ENCODE results near the gene PNMA8A. TPM values are rescaled to one million over a fixed set of nuclear protein-coding genes. Genes with fewer than 3 reads are reported as not detected.

PNMA8A gene
- total RNA-seq, 4 donors from 2014 or later = 0.38 TPM; not detected in 3

DNA sequence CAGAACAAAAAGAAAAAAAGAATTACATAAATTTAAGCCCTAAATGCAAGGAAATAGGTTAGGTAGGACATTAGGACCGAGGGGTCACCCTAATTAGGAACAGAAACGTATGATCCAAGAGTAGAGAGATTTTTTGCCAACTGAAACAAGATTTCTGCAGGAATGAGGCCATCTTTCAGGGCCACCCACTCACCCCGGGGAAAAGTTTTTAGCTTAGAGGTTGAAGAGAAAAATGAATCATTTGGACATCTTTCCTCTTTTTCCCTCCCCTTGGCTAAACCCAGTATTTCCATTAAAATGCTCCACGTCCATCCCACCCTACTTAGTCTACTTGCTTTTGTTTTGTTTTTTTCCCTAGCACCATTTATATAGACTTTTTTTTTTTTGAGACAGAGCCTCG, 10.6 kb upstream of the PNMA8A start:
- intact Hi-C loops (cut with DNase I) = no loop called here
- Histone ChIP-seq H3K4me3 (no peak overlapping the region), H3K36me3 (no peaks in the 10 kb centered on the region), H3K4me1 (no peaks in the 10 kb centered on the region), H3K9me3 (no peaks in the 10 kb centered on the region), H3K27ac (peak overlapping the region in 2 of 4 donors; percentile 50 to 72), H3K27me3 (peaks cover 0 to 89% (median 1%) of the 10 kb centered on the region in 4 donors)
- TF ChIP-seq POLR2A (IDR thresholded peaks at IDR 0.05) = no peak
- TF ChIP-seq, protein P1, sequence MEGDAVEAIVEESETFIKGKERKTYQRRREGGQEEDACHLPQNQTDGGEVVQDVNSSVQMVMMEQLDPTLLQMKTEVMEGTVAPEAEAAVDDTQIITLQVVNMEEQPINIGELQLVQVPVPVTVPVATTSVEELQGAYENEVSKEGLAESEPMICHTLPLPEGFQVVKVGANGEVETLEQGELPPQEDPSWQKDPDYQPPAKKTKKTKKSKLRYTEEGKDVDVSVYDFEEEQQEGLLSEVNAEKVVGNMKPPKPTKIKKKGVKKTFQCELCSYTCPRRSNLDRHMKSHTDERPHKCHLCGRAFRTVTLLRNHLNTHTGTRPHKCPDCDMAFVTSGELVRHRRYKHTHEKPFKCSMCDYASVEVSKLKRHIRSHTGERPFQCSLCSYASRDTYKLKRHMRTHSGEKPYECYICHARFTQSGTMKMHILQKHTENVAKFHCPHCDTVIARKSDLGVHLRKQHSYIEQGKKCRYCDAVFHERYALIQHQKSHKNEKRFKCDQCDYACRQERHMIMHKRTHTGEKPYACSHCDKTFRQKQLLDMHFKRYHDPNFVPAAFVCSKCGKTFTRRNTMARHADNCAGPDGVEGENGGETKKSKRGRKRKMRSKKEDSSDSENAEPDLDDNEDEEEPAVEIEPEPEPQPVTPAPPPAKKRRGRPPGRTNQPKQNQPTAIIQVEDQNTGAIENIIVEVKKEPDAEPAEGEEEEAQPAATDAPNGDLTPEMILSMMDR (IDR thresholded peaks at IDR 0.05) = no peak
- WGBS, 2 donors = 42 to 43% methylated on average over 5 of the region's 5 CpGs
- no peak for DNase-seq

DNA sequence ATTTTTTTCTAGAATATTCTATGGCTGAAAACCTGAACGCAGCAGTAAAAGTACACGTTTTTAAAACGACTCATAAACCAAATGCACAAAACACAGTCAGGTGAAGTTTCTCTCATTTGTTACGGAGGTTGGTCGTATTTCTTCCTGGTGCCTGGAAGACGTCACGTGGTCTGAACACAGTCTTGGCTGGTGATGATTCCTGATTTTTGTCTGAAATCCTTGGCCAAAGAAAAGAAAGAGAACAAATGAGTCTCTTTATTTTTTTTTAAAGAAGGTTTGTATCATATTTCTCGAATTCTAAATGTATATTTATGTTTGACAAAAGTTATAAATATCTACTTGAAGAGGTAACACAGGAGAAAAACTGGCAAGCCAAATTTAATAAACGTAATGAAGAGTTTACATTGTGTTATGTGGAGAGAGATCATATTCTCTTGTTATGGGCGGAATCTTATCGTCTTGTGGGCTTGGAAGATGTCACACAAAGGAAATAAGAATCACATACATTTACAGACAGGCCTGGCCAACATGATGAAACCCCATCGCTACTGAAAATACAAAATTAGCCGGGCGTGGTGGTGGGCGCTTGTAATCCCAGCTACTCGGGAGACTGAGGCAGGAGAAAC, 10.0 kb upstream of the PNMA8A start:
- Histone ChIP-seq H3K27me3 (peaks cover 0 to 89% (median 0%) of the 10 kb centered on the region in 4 donors), H3K4me3 (no peak overlapping the region), H3K27ac (peak overlapping the region in 3 of 4 donors; percentile 50 to 72 (median 51)), H3K36me3 (no peaks in the 10 kb centered on the region), H3K9me3 (no peaks in the 10 kb centered on the region), H3K4me1 (no peaks in the 10 kb centered on the region)
- intact Hi-C loops (cut with DNase I) = no loop called here
- DNase-seq = no peak
- TF ChIP-seq POLR2A (IDR thresholded peaks at IDR 0.05) = no peak
- TF ChIP-seq, protein P1 (IDR thresholded peaks at IDR 0.05) = no peak
- 54 to 58% methylated on average over 16 of the region's 16 CpGs for WGBS, 2 donors

DNA sequence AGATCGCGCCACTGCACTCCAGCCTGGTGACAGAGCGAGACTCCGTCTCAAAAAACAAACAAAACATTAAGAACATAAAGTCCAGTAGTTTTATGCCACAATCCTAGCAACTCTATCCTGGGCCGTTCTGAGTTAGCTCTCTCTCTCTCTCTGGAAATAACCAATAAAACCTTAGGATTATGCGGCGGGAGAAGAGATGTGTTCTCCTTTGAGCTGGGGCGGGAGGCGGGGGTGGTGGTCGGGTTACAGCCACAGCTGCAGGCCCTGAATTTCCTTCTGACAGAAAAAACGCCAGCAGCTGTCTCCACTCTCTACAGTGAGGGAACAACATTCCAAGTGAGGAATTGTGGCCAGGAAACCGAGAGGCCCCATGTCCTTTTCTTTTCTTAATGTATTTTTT, 9.1 kb upstream of the PNMA8A start:
- Histone ChIP-seq H3K36me3 (no peaks in the 10 kb centered on the region), H3K9me3 (no peaks in the 10 kb centered on the region), H3K27ac (peak overlapping the region in 3 of 4 donors; percentile 38 to 72 (median 50)), H3K4me3 (no peak overlapping the region), H3K27me3 (peaks cover 0 to 89% (median 0%) of the 10 kb centered on the region in 4 donors), H3K4me1 (no peaks in the 10 kb centered on the region)
- TF ChIP-seq, protein P1 (IDR thresholded peaks at IDR 0.05) = no peak
- intact Hi-C loops (cut with DNase I) = no loop called here
- DNase-seq = no peak
- WGBS, 2 donors = 56 to 58% methylated on average over 11 to 12 of the region's 12 CpGs

- intact Hi-C loops (cut with DNase I) = no loop called here
- Histone ChIP-seq H3K27ac (no peak overlapping the region), H3K4me3 (no peak overlapping the region), H3K9me3 (no peaks in the 10 kb centered on the region), H3K4me1 (no peaks in the 10 kb centered on the region), H3K27me3 (peaks cover 0 to 90% (median 0%) of the 10 kb centered on the region in 4 donors), H3K36me3 (no peaks in the 10 kb centered on the region)
- DNase-seq = no peak
- 56 to 58% methylated on average over 3 to 4 of the region's 4 CpGs for WGBS, 2 donors
- TF ChIP-seq POLR2A (IDR thresholded peaks at IDR 0.05) = no peak
- TF ChIP-seq, protein P1 (IDR thresholded peaks at IDR 0.05) = no peak
Observed at GRCh38 chr19:46478356-46478986, 7.1 kb upstream of the PNMA8A start.

DNA sequence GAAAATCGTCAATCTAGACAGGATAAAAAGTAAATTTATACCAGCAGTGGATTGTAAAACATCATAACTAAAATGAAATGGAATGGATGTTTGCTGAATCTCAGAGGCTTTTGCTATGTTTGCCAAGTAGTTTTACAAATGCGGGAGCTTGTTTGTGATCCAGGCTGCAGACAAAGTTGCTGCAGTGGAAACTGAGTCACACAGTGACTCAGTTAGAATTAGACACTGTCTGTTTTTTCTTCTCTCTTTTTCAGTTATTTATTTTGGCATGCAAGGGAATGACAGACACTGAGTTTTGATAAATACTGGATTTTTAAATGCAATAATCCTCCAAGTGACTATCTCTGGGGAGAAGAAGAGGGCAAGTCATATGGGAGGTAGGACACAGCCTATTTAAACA, 4.6 kb upstream of the PNMA8A start:
- H3K9me3 ChIP-seq = no peaks in the 10 kb centered on the region
- H3K27me3 ChIP-seq = peaks cover 0 to 92% (median 4%) of the 10 kb centered on the region in 4 donors
- peaks cover 4 to 11% (median 6%) of the 10 kb centered on the region in 3 donors for H3K4me1 ChIP-seq
- H3K4me3 ChIP-seq = no peak overlapping the region
- TF ChIP-seq, protein P1 (IDR thresholded peaks at IDR 0.05) = no peak
- no peak for TF ChIP-seq POLR2A (IDR thresholded peaks at IDR 0.05)
- no peak for DNase-seq
- 42 to 54% methylated on average over 2 of the region's 2 CpGs for WGBS, 2 donors
- no peaks in the 10 kb centered on the region for H3K36me3 ChIP-seq
- intact Hi-C loops (cut with DNase I) = no loop called here
- H3K27ac ChIP-seq = no peak overlapping the region

All from esophagus squamous epithelium (tissue), 5 donors.